ENCODE measurements around the gene BTC.

The BTC gene

GRCh38 chr4:74751247-74751646 is 43.1 kb downstream of the BTC start:
- H3K4me3 ChIP-seq (ENCODE audit: low read depth, low read length): no peak overlapping the region
- TF ChIP-seq, protein P1, sequence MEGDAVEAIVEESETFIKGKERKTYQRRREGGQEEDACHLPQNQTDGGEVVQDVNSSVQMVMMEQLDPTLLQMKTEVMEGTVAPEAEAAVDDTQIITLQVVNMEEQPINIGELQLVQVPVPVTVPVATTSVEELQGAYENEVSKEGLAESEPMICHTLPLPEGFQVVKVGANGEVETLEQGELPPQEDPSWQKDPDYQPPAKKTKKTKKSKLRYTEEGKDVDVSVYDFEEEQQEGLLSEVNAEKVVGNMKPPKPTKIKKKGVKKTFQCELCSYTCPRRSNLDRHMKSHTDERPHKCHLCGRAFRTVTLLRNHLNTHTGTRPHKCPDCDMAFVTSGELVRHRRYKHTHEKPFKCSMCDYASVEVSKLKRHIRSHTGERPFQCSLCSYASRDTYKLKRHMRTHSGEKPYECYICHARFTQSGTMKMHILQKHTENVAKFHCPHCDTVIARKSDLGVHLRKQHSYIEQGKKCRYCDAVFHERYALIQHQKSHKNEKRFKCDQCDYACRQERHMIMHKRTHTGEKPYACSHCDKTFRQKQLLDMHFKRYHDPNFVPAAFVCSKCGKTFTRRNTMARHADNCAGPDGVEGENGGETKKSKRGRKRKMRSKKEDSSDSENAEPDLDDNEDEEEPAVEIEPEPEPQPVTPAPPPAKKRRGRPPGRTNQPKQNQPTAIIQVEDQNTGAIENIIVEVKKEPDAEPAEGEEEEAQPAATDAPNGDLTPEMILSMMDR (IDR thresholded peaks at IDR 0.05; ENCODE audit: control insufficient read depth, extremely low read depth, insufficient read depth): no peak
- no peak for DNase-seq (ENCODE audit: low read depth)

GRCh38 chr4:74742185-74742584 is 52.1 kb downstream of the BTC start:
- TF ChIP-seq, protein P1 (IDR thresholded peaks at IDR 0.05; ENCODE audit: control insufficient read depth, extremely low read depth, insufficient read depth): no peak
- no peak for DNase-seq (ENCODE audit: low read depth)
- no peak overlapping the region for H3K4me3 ChIP-seq (ENCODE audit: low read depth, low read length)

DNA sequence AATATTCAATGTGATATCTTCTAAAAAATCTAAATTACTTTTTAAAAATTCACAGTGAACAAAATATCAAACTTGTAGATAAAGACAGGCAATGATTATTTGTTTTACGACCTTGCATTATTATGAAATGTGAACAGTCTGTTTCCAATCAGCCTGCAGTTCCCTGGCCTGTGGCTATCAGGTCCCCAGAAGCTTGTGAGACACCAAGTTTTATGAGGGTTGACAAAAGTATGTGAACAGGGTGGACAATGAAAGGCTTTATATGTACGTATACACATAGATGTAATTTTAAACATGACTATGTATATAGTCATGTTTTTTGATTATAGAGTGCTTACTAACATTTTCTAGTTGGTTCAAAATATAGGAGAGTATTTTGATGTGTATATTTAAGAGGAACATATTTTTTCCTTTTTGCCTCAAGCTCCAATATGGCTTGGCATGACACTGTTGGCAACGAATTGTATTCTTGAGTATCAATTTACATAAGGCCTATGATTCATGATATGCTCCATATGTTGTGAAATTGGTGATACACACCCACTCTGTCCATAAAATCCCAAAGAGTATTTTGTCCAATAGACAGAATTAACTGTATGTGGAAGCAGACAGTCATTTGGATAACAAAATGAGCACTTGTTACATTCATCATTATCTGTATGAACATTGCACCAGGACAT is 55.7 kb downstream of the BTC start:
- H3K4me3 ChIP-seq (ENCODE audit: low read depth, low read length): no peak overlapping the region
- TF ChIP-seq, protein P1 (IDR thresholded peaks at IDR 0.05; ENCODE audit: control insufficient read depth, extremely low read depth, insufficient read depth): no peak
- no peak for DNase-seq (ENCODE audit: low read depth)

DNA sequence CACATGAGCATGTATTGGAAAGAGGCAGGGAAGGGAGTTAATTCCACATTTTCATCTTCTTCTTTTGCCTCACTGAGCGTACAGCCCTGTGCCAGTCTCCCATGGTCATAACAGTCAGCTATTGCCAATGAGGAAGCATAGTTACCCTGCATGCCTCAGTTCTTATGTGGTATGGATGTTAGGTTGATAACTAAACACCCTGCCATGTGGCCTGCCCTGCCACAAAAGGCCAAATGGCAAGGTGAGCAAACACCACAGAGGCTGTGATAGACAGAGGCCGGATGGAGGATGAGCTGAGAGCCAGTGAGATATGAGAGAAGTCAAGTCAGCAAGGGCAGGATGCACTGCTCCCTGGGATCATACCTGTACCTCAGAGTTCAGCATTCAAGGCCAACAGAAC is 59.3 kb downstream of the BTC start:
- TF ChIP-seq, protein P1 (IDR thresholded peaks at IDR 0.05; ENCODE audit: control insufficient read depth, extremely low read depth, insufficient read depth): no peak
- no peak for DNase-seq (ENCODE audit: low read depth)
- no peak overlapping the region for H3K4me3 ChIP-seq (ENCODE audit: low read depth, low read length)

DNA sequence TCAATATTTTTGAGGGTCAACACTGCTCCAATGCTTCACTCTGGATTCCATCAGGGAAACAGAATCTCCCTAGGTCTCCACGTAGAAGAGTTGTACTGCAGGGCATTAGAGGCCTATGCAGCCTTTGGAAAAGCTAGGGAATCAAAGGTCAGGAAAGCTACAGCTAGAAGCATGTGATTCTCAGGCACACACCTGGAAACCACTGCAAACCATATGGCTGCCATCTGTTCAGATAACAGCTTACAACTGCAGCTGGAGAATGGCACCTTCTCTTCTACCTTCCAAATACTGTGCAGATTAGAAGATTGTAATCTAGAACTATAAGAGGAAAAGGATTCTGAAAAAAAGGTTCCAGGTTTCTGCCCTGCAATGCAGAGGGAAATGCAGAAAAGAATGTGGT is 60.6 kb downstream of the BTC start:
- no peak overlapping the region for H3K4me3 ChIP-seq (ENCODE audit: low read depth, low read length)
- TF ChIP-seq, protein P1 (IDR thresholded peaks at IDR 0.05; ENCODE audit: control insufficient read depth, extremely low read depth, insufficient read depth): no peak
- DNase-seq (ENCODE audit: low read depth): no peak

DNA sequence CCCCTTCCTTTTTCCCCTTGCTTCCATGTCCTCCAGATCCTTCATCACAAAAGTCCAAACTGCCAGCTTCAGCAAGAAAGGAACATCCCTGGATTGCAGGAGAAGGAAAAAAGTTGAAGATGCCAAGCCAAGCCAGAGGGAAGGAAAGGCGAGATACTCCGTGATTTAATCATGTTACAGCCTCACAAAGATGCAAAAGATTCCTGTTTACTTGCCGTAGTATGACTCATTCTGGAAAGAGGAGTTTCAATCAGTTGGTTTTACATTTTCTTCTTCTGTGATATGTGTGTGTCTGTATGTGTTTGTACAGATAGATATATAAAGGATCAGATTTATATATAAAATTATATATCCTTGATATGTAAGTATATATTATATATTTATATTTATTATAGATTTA is 69.3 kb downstream of the BTC start:
- TF ChIP-seq, protein P1 (IDR thresholded peaks at IDR 0.05; ENCODE audit: control insufficient read depth, extremely low read depth, insufficient read depth): no peak
- H3K4me3 ChIP-seq (ENCODE audit: low read depth, low read length): no peak overlapping the region
- DNase-seq (ENCODE audit: low read depth): no peak

- TF ChIP-seq, protein P1 (IDR thresholded peaks at IDR 0.05; ENCODE audit: control insufficient read depth, extremely low read depth, insufficient read depth): no peak
- DNase-seq (ENCODE audit: low read depth): no peak
- no peak overlapping the region for H3K4me3 ChIP-seq (ENCODE audit: low read depth, low read length)
Measured at GRCh38 chr4:74716436-74716765, 77.9 kb downstream of the BTC start.
